Ramos (cell line): ENCODE measurements around the gene GPC5.

Source experiments
- in situ Hi-C: fragments of 300-500 bp; cut with MboI; formaldehyde crosslinking; loops from one replicate; pipeline ENCODE4 v1.14.3; 2022; ENCODE audit warnings: low sequenced_read_pairs; ENCODE audit not compliant: unreplicated experiment

Gene GPC5

GRCh38 chr13:92042522-92042921, 644.1 kb downstream of the GPC5 start:
- in situ Hi-C loops: no loop called here

- in situ Hi-C loops: no loop called here
These were observed 645.9 kb downstream of the GPC5 start for GRCh38 chr13:92044351-92044750.

GRCh38 chr13:92054389-92054788, 656.0 kb downstream of the GPC5 start:
- in situ Hi-C loops: no loop called here

GRCh38 chr13:92074658-92075057, 676.2 kb downstream of the GPC5 start:
- in situ Hi-C loops: no loop called here

- in situ Hi-C loops: no loop called here
These were observed 699.0 kb downstream of the GPC5 start for GRCh38 chr13:92097337-92097903.

- in situ Hi-C loops: no loop called here
These were observed 703.4 kb downstream of the GPC5 start for GRCh38 chr13:92101801-92102200.

- in situ Hi-C loops: no loop called here
These were observed 705.3 kb downstream of the GPC5 start for GRCh38 chr13:92103689-92104153.

GRCh38 chr13:92122186-92122853, 723.9 kb downstream of the GPC5 start:
- in situ Hi-C loops: no loop called here

GRCh38 chr13:92126399-92126798, 728.0 kb downstream of the GPC5 start:
- in situ Hi-C loops: no loop called here

GRCh38 chr13:92135509-92135908, 737.1 kb downstream of the GPC5 start:
- in situ Hi-C loops: no loop called here

GRCh38 chr13:92136449-92137155, 738.2 kb downstream of the GPC5 start:
- in situ Hi-C loops: no loop called here

- in situ Hi-C loops: no loop called here
These were observed 739.1 kb downstream of the GPC5 start for GRCh38 chr13:92137520-92137919.

- in situ Hi-C loops: no loop called here
These were observed 745.3 kb downstream of the GPC5 start for GRCh38 chr13:92143766-92144165.

- in situ Hi-C loops: no loop called here
These were observed 752.2 kb downstream of the GPC5 start for GRCh38 chr13:92150606-92151005.

GRCh38 chr13:92158346-92158745, 759.9 kb downstream of the GPC5 start:
- in situ Hi-C loops: no loop called here

GRCh38 chr13:92164822-92165221, 766.4 kb downstream of the GPC5 start:
- in situ Hi-C loops: no loop called here

- in situ Hi-C loops: no loop called here
These were observed 773.8 kb downstream of the GPC5 start for GRCh38 chr13:92172191-92172590.

GRCh38 chr13:92173254-92173653, 774.8 kb downstream of the GPC5 start:
- in situ Hi-C loops: no loop called here

GRCh38 chr13:92175330-92175729, 776.9 kb downstream of the GPC5 start:
- in situ Hi-C loops: no loop called here

GRCh38 chr13:92177966-92178365, 779.5 kb downstream of the GPC5 start:
- in situ Hi-C loops: no loop called here

GRCh38 chr13:92179223-92179622, 780.8 kb downstream of the GPC5 start:
- in situ Hi-C loops: no loop called here
